Loucy (cell line): ENCODE measurements around the gene PROS1.
"Not testable (repeated sequence)": the region's sequence is repeated elsewhere in the genome, so short reads cannot be mapped to it uniquely, and the experiment has no call there.

ENCODE experiments used
- H2AFZ ChIP-seq: fragments of 200-600 bp; sonication (generic); 2 replicates; pipeline ENCODE4 v1.6.0; 2016; ENCODE audit warnings: antibody characterized with exemption, mild to moderate bottlenecking, low read length, moderate library complexity
- H3F3A ChIP-seq: fragments of 200-600 bp; 2 replicates; pipeline ENCODE4 v1.6.0; 2016; ENCODE audit warnings: antibody characterized with exemption, low read depth, mild to moderate bottlenecking
- H3K27me3 ChIP-seq: fragments of 200-600 bp; sonication (generic); 2 replicates; pipeline ENCODE4 v1.6.1; 2014; ENCODE audit warnings: low read length, mild to moderate bottlenecking; ENCODE audit not compliant: insufficient read depth, poor library complexity, severe bottlenecking
- H3K36me3 ChIP-seq: fragments of 200-600 bp; sonication (generic); 2 replicates; pipeline ENCODE4 v1.6.1; 2016; ENCODE audit warnings: low read length; ENCODE audit not compliant: insufficient read depth
- H3K4me1 ChIP-seq: fragments of 200-600 bp; sonication (generic); 2 replicates; pipeline ENCODE4 v1.5.1; 2014; ENCODE audit warnings: low read length, mild to moderate bottlenecking; ENCODE audit not compliant: insufficient read depth, poor library complexity, severe bottlenecking
- H3K4me2 ChIP-seq: fragments of 200-600 bp; sonication (generic); 2 replicates; pipeline ENCODE4 v1.6.0; 2014; ENCODE audit warnings: antibody characterized with exemption, low read length, low read depth, mild to moderate bottlenecking; ENCODE audit not compliant: poor library complexity, severe bottlenecking
- H3K4me3 ChIP-seq: fragments of 200-600 bp; sonication (generic); 2 replicates; pipeline ENCODE4 v1.5.1; 2014; ENCODE audit warnings: low read length, mild to moderate bottlenecking, mixed read lengths; ENCODE audit not compliant: poor library complexity, severe bottlenecking
- H3K79me2 ChIP-seq: fragments of 200-600 bp; sonication (generic); 2 replicates; pipeline ENCODE4 v1.6.1; 2014; ENCODE audit warnings: low read length; ENCODE audit not compliant: insufficient read depth
- H3K9ac ChIP-seq: fragments of 200-600 bp; sonication (generic); 2 replicates; pipeline ENCODE4 v1.6.0; 2014; ENCODE audit warnings: mild to moderate bottlenecking, low read depth, low read length, moderate library complexity; ENCODE audit not compliant: poor library complexity, severe bottlenecking
- H3K9me2 ChIP-seq: fragments of 200-600 bp; sonication (generic); replicated peaks from 2 replicates; pipeline ENCODE4 v1.6.1; 2016; ENCODE audit warnings: low read depth, low read length, mixed read lengths
- H3K9me3 ChIP-seq: fragments of 200-600 bp; sonication (generic); 2 replicates; pipeline ENCODE4 v1.6.1; 2014; ENCODE audit warnings: mild to moderate bottlenecking, antibody characterized with exemption, low read length, low read depth; ENCODE audit not compliant: insufficient read depth
- H4K20me1 ChIP-seq: fragments of 200-600 bp; sonication (generic); 2 replicates; pipeline ENCODE4 v1.6.0; 2014; ENCODE audit warnings: antibody characterized with exemption, low read length, mild to moderate bottlenecking; ENCODE audit not compliant: insufficient read depth, poor library complexity, severe bottlenecking
- CTCF ChIP-seq: fragments of 200-600 bp; sonication (generic); conservative IDR thresholded peaks from 2 replicates; pipeline ENCODE4 v1.5.1; 2014; ENCODE audit warnings: mild to moderate bottlenecking, antibody characterized with exemption, low read length
- EZH2phosphoT487 ChIP-seq: fragments of 200-600 bp; IDR thresholded peaks from 2 replicates; pipeline ENCODE4 v1.6.1; 2018; ENCODE audit warnings: antibody characterized with exemption, mild to moderate bottlenecking, moderate library complexity, borderline replicate concordance

PROS1 gene

GRCh38 chr3:93904568-93904967 is 69.1 kb downstream of the PROS1 start:
- Histone ChIP-seq H4K20me1 (no peaks in the 10 kb centered on the region), H2AFZ (no peak overlapping the region), H3K4me3 (no peak overlapping the region), H3K36me3 (no peaks in the 10 kb centered on the region), H3K4me2 (no peak overlapping the region), H3K9me3 (no peaks in the 10 kb centered on the region; the same call in 1 of the 2 replicates), H3K9me2 (no peaks in the 10 kb centered on the region), H3F3A (no peaks in the 10 kb centered on the region), H3K4me1 (no peaks in the 10 kb centered on the region), H3K27me3 (no peaks in the 10 kb centered on the region), H3K9ac (no peak overlapping the region), H3K79me2 (no peaks in the 10 kb centered on the region)
- TF ChIP-seq CTCF, result no peak

- H3K36me3 ChIP-seq, H3K27me3 ChIP-seq, H3K9ac ChIP-seq, H3K79me2 ChIP-seq, H4K20me1 ChIP-seq, H3K4me2 ChIP-seq, H3K4me3 ChIP-seq, H3K9me2 ChIP-seq, H2AFZ ChIP-seq, H3K9me3 ChIP-seq, H3F3A ChIP-seq, H3K4me1 ChIP-seq: not testable (repeated sequence)
Observed at GRCh38 chr3:93878250-93879017, 95.3 kb downstream of the PROS1 start.

GRCh38 chr3:93877427-93877826 is 96.3 kb downstream of the PROS1 start:
- not testable (repeated sequence) for H3K4me2 ChIP-seq, H3K9me2 ChIP-seq, H3K9ac ChIP-seq, H3K9me3 ChIP-seq, H3K4me1 ChIP-seq, H3K4me3 ChIP-seq, H3K36me3 ChIP-seq, H3K27me3 ChIP-seq, H3K79me2 ChIP-seq, H2AFZ ChIP-seq, H4K20me1 ChIP-seq, H3F3A ChIP-seq

GRCh38 chr3:93873412-93873811 is 100.3 kb downstream of the PROS1 start:
- not testable (repeated sequence) for H3K4me1 ChIP-seq, H3K79me2 ChIP-seq, H3K9me2 ChIP-seq, H3K9me3 ChIP-seq, H3K9ac ChIP-seq, H3K4me3 ChIP-seq, H3K36me3 ChIP-seq, H3K27me3 ChIP-seq, H3F3A ChIP-seq, H3K4me2 ChIP-seq, H4K20me1 ChIP-seq, H2AFZ ChIP-seq

- no peaks in the 10 kb centered on the region for H3K9me3 ChIP-seq
- H4K20me1 ChIP-seq, result no peaks in the 10 kb centered on the region
- no peaks in the 10 kb centered on the region for H3K4me1 ChIP-seq
- H3K79me2 ChIP-seq, result no peaks in the 10 kb centered on the region
- no peaks in the 10 kb centered on the region for H3K27me3 ChIP-seq
- no peaks in the 10 kb centered on the region for H3K36me3 ChIP-seq
- H3K4me2 ChIP-seq, result no peak overlapping the region
- no peak overlapping the region for H3K9ac ChIP-seq
- no peak for TF ChIP-seq CTCF
- no peak for TF ChIP-seq EZH2phosphoT487
- H3K9me2 ChIP-seq, result no peaks in the 10 kb centered on the region
- H3K4me3 ChIP-seq, result no peak overlapping the region
- no peak overlapping the region for H2AFZ ChIP-seq
- H3F3A ChIP-seq, result no peaks in the 10 kb centered on the region
Observed at GRCh38 chr3:93867425-93867824, 106.3 kb downstream of the PROS1 start.
